ENCODE data around the gene ASB18.

ASB18 gene

DNA sequence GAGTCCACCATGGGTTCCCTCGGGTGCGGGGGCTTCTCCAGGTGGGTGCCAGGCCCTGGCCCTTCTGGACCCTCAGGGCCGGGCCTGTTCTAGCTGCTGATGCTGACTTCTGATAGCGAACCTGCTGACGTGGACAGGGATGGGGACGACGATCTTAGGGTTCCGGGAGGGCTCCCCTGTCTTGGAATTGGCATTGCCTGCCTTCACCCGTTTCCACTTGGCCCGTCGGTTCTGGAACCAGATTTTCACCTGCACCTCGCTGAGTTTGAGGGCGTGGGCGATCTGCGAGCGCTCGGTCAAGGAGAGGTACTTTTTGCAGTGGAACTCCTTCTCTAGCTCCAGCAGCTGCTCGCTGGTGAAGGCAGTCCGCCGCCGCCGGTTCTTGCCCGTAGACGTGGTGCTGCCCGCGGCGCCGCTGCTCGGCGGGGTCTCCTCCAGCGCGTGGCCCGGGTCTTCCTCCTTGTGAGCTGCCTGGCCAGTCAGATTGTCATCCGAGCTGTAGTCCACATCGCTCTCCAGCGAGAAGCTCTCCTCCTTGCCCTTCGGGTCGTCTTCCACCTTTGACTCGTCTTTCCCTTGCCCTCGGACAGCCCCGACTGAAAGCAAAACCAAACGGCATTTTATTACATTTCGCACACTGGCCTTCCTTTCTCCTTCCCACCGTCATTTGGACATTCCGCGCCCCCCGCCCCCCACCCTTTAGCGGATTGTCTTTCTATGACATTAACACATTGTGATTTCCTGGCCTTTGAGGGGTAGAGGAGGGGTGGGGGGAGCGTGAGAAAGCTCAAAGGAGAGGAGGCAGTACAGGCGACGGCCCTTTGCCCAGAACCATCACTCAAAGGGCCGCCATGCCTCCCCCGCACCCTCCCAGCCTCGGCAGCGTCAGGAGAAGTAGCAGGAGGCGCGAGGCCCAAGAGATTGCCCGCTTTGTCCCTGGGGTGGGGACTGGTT lies 98.1 kb downstream of the ASB18 start:
- in situ Hi-C loops (cut with HindIII; ENCODE audit: low sequenced_read_pairs), result no loop called here

GRCh38 chr2:236164925-236165841 lies 99.0 kb downstream of the ASB18 start:
- in situ Hi-C loops (cut with HindIII; ENCODE audit: low sequenced_read_pairs), result no loop called here

GRCh38 chr2:236164201-236164924 lies 99.8 kb downstream of the ASB18 start:
- in situ Hi-C loops (cut with HindIII; ENCODE audit: low sequenced_read_pairs), result no loop called here

DNA sequence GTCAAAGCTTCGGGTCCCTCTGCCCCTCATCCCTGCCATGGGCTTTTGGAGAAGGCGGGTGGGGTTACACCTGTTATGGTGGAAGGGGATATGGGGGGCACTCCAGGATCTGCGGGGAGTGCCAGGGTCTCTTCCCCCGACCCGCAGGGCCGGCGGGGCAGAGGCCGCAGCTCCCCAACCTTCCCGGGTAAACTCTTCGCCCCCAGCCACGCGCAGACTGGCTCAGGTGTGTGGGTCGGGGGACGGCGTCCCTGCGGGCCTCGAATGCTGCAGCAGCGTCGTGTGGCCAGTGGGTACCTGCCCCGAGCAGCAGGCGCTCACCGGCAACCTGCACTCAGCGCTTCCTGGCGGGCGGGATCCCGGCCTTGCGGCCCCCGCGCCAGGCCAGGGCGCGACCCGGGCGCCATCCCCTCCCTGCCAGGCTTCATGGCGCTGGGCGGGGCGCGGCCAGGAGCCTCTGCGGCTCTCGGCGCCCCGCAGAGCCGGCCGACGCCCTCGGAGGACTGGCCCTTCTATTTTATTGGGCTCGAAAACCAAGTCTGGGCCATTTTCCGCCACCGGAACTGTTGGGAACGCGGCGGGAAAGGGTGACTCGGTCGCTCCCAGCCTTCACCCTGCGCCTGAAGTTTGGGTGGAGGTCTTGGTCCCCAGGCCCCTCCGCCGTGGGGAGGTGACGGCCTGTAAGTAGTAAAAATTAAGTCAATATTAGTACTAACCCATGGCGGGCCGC lies 100.6 kb downstream of the ASB18 start:
- in situ Hi-C loops (cut with HindIII; ENCODE audit: low sequenced_read_pairs), result no loop called here

- in situ Hi-C loops (cut with HindIII; ENCODE audit: low sequenced_read_pairs), result no loop called here
These were observed 101.2 kb downstream of the ASB18 start for GRCh38 chr2:236162882-236163470.

DNA sequence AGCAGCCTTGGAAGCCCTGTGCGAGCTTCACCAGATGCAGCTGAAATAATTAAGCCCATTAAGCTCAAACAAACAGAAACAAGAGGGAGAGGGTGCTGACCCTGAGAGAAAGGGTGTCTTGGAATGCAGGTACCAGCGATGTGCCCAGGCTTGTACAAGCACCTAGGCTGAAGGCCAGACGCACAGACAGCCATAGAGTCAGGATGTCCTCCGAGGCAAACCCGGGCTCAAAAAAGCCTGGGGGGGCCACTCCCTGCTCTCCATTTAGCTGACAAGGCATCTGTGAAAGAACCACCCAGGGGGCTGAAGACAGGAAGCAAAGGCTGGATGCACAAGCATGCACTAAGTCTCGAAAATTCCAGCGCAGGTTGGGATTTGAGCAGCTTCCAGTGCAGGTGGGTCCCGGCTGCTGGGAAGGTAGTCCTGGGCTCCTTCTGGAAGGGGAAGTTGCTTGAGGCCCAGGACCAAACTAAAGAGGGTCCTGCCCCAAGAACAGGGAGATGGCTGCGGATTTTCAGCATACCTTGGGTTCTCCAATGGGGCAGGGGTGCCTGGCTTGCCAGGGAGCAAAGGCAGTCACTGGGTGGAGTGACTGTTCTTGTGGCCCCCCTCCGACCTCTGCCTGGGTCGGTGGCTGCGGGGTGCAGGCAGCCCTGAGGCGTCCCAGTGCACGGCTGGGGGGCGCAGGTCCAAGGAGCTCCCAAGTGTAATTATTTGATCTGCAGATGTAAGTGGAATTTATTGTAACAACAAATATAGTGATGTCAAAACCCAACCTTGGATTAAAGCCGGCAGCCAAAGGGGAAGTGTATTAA lies 102.0 kb downstream of the ASB18 start:
- in situ Hi-C loops (cut with HindIII; ENCODE audit: low sequenced_read_pairs), result no loop called here

- in situ Hi-C loops (cut with HindIII; ENCODE audit: low sequenced_read_pairs), result no loop called here
These were observed 102.7 kb downstream of the ASB18 start for GRCh38 chr2:236161531-236161930.

DNA sequence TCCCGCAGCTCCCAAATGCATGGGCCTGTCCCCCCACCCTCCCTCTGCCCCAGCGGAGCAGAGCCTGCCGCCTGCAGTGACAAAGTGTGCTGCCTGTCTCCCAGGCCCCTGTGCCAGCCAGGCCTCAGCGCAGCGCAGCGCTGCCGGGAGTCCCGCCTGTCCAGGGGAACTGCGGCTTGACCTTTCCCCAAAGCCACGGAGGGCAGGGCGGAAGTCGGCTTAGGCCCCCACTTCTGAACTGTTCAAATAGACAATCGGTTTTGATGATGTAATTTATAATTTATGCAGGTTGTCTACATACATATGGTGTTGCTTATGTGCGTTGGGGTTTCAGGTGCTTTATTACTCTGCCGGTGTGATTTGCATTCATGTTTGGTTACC lies 103.1 kb downstream of the ASB18 start:
- in situ Hi-C loops (cut with HindIII; ENCODE audit: low sequenced_read_pairs), result no loop called here

DNA sequence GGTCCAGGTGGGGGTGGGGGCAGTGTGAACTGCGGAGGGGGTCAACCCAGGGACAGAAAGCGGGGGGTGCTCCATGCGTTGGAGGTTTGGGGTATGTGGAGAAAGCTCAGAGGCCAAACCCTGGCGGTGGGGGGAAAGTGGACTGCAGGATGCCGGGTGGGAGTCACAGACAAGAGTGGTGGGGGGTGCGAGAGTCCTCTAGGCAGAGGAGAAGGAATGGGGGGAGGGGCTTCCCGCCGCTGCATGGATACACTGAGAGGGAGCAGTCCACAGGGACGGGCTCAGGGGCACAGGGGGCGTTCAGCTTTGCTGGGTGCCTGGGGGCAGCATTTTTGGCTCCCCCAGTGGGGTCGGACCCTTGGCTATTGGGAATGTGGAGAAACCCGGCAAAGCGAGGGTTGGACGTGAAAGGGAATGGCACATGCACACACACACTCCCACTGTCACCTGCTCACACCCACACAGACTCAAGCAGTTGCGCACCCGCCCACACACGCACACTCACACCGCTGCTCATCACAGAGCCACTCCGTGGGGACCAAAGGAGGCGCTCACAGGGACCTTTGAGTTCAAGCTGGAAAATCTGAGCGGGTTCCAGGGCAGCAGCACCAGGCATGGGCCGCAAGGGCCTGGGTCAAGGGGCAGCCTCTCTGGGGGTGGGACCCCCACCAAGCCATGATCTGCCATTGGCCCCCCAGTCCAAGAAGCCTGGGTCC lies 103.7 kb downstream of the ASB18 start:
- in situ Hi-C loops (cut with HindIII; ENCODE audit: low sequenced_read_pairs), result no loop called here

- in situ Hi-C loops (cut with HindIII; ENCODE audit: low sequenced_read_pairs), result no loop called here
These were observed 104.4 kb downstream of the ASB18 start for GRCh38 chr2:236159778-236160170.

DNA sequence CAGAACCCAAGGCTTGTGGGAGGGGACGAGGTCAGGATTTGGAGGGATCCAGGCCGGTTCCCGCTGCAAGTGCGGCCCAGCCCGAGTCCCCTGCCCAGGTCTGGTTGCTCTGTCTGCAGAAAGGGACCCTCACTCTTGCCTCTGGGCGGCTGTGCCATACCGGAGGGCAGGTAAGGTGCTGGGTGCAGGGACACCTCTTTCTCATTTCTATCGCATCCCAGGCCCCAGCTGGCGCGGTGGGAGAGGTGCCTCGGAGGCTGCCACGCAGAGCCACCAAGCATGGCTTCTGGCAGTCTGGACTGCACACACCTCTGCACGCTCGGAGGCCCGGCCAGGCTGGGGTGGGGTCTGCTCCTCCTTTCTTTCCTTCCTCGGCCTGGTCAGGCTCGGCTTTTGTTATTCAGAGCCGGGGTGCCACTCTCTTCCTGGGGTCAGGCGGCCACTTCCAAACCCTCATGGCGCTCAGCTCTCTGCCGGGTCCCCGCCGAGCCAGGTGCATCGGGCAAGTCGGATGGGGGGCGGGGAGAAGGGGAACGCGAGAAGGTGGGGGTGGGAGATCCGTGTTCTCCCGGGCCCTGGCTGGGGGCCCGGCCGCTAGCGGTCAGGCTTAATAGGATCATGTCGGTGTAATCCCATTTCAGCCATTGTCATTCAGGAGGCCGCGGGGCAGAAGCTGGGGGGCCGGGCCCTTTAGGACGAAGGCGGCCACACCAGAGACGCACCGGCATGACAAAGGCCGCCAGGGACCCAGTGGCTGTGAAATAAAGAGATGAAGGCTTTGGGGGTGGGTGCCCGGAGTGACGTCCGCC lies 105.0 kb downstream of the ASB18 start:
- in situ Hi-C loops (cut with HindIII; ENCODE audit: low sequenced_read_pairs), result no loop called here

DNA sequence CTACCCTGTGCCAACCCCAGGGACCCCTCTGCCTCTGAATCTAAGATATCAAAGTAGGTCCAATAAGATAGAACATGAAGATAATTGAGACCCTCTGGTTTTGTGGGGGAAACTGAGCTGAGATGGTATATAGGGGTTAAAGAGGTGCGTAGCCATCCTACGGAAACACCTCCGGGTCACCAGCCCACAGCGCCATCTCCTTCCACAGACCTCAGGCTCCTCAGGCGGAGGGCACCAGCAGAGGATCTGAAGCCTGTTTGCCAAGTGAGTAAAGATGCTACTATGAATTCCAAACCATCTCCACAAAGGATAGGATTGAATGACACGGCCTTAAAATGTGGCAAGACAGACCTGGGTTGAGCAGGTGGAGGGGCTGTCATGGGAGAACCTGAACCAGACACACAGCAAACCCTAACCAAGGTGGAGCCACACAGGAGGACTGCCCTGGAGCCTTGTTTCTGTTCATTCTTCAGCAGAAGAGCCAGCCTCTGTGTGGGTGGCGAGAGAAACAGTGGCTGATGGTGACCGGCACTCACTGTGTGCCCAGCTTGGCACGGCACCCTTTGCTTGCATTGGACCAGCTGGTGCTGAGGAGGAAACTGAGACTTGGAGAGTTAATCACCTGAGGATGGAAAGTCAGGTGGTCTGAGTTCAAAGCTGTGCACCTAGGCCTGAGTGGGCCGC lies 106.2 kb downstream of the ASB18 start:
- in situ Hi-C loops (cut with HindIII; ENCODE audit: low sequenced_read_pairs), result no loop called here

DNA sequence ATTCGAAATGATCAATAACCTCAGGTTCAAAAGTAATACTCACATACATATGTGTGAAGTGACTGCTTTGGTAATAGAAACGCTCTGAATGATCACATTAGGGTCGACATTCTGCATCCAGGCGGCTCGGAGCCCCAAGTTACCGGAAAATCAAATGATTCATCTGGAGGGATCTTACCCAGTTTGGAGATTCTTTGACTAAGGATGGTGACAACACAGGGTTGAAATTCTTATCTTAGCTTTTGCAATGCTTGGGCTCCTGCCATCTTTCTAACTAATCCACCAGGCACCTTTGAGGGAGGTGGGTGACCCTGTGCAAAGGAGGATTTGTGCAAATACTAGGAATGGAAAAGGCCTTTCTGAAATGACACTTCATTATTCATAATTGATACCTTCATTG lies 106.8 kb downstream of the ASB18 start:
- in situ Hi-C loops (cut with HindIII; ENCODE audit: low sequenced_read_pairs), result no loop called here

- in situ Hi-C loops (cut with HindIII; ENCODE audit: low sequenced_read_pairs), result no loop called here
These were observed 107.4 kb downstream of the ASB18 start for GRCh38 chr2:236156860-236157194.

GRCh38 chr2:236156095-236156859 lies 107.9 kb downstream of the ASB18 start:
- in situ Hi-C loops (cut with HindIII; ENCODE audit: low sequenced_read_pairs), result no loop called here

DNA sequence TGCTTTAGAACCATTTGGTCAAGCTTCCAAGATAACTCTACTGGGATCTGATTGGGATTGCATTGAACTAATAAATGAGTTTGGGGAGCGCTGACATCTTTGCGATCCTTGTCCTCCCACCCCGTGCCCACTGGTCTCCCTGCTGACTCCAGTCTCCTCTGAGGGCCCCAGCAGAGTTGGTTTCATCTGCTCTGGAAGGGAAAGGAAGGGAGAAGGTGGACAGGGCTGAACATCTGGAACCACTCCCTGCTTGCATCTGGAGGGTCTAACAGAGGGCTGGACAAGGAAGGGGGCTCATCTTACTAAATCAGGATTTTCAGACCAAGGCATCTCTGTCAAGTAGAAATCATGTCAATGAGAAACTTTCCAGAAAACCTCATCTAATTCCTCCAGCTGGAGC lies 108.8 kb downstream of the ASB18 start:
- in situ Hi-C loops (cut with HindIII; ENCODE audit: low sequenced_read_pairs), result no loop called here

DNA sequence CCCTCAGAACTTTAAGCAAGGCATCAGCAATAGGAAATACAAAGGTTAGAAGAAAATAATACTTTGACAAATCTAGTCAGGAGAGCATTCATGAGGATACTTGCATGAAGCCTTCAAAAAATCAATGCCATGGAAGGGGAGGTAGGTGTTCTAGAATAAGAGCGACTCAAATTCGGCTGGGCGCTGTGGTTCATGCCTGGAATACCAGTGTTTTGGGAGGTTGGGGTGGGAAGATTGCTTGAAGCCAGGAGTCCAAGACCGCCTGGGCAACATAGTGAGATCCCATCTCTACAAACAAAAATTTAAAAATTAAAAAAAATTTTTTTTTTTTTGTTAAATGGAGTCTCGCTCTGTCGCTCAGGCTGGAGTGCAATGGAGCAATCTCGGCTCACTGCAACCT lies 117.8 kb downstream of the ASB18 start:
- in situ Hi-C loops (cut with HindIII; ENCODE audit: low sequenced_read_pairs), result no loop called here
